ENCODE results near the gene VDAC1. TPM values are rescaled to one million over a fixed set of nuclear protein-coding genes. Genes with fewer than 3 reads are reported as not detected.

The VDAC1 gene
- total RNA-seq, 1 experiment from 2014 or later: 303 TPM

DNA sequence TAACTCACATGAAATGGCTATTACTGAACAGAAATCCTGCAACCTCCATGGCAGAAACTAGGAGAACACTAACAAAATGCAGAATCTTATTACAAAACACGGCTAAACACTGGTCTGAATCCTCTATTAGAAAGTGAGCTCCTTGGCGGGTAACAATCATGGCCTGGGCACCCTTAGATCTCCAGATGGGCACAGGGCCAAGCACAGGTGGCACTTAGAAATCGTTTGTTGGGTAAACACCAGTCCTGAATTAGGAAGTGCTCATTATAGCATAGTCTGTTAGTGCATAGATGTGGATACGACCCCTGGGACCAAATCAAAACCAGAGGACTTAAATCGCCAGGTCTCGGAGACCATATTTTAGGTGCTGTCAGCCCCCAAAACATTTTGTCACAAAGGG is 14.4 kb downstream of the VDAC1 start:
- peaks cover 83% of the 10 kb centered on the region for H3K79me2 ChIP-seq (ENCODE audit: low read length)
- peaks cover 67% of the 10 kb centered on the region for H4K20me1 ChIP-seq (ENCODE audit: insufficient read depth, low read depth, low read length)
- H3K9ac ChIP-seq (ENCODE audit: low read length): no peak overlapping the region
- H3K4me3 ChIP-seq (ENCODE audit: low read length): no peak overlapping the region
- H3K27me3 ChIP-seq (ENCODE audit: low read length): no peaks in the 10 kb centered on the region
- no peak overlapping the region for H2AFZ ChIP-seq (ENCODE audit: low read length)
- H3K4me1 ChIP-seq (ENCODE audit: low read length): peaks cover 27% of the 10 kb centered on the region
- no peak overlapping the region for H3K4me2 ChIP-seq (ENCODE audit: low read depth, low read length, poor library complexity, severe bottlenecking)
- H3K9me2 ChIP-seq (replicated peaks; ENCODE audit: insufficient read depth, low read length): no peaks in the 10 kb centered on the region
- DNase-seq: no peak
- peaks cover 36% of the 10 kb centered on the region for H3K36me3 ChIP-seq (ENCODE audit: insufficient read depth, low read length)
- H3K27ac ChIP-seq (ENCODE audit: low read length): no peak overlapping the region
- H3K9me3 ChIP-seq (ENCODE audit: low read length): no peaks in the 10 kb centered on the region

GRCh38 chr5:133985540-133986180 is 19.1 kb downstream of the VDAC1 start:
- no peaks in the 10 kb centered on the region for H3K9me2 ChIP-seq (replicated peaks; ENCODE audit: insufficient read depth, low read length)
- peaks cover 45% of the 10 kb centered on the region; the same call in 1 of the 2 replicates for H4K20me1 ChIP-seq (ENCODE audit: insufficient read depth, low read depth, low read length)
- H3K79me2 ChIP-seq (ENCODE audit: low read length): peaks cover 67% of the 10 kb centered on the region

DNA sequence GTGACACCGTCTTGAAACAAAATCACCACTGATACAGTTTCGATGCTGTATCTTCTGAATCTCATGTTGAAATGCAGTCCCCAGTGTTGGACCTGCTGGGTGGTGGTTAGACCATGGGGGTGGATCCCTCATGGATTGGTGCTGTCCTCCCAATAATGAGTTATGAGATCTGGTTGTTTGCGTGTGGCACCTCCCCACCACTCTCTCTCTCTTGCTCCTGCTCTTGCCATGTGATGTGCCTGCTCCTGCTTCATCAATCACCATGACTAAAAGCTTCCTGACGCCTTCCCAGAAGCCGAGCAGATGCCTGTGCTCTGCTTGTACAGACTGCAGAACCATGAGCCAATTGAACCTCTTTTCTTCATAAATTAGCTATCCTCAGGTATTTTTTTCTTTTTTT is 21.1 kb downstream of the VDAC1 start:
- peaks cover 45% of the 10 kb centered on the region for H4K20me1 ChIP-seq (ENCODE audit: insufficient read depth, low read depth, low read length)
- no peak overlapping the region for H3K4me3 ChIP-seq (ENCODE audit: low read length)
- no peak for DNase-seq
- no peaks in the 10 kb centered on the region for H3K9me2 ChIP-seq (replicated peaks; ENCODE audit: insufficient read depth, low read length)
- peaks cover 61% of the 10 kb centered on the region for H3K79me2 ChIP-seq (ENCODE audit: low read length)
- no peak overlapping the region for H3K27ac ChIP-seq (ENCODE audit: low read length)
- no peaks in the 10 kb centered on the region for H3K27me3 ChIP-seq (ENCODE audit: low read length)
- peaks cover 21% of the 10 kb centered on the region for H3K4me1 ChIP-seq (ENCODE audit: low read length)
- no peak overlapping the region for H3K9ac ChIP-seq (ENCODE audit: low read length)
- H3K4me2 ChIP-seq (ENCODE audit: low read depth, low read length, poor library complexity, severe bottlenecking): no peak overlapping the region
- no peak overlapping the region for H2AFZ ChIP-seq (ENCODE audit: low read length)
- no peaks in the 10 kb centered on the region for H3K9me3 ChIP-seq (ENCODE audit: low read length)
- H3K36me3 ChIP-seq (ENCODE audit: insufficient read depth, low read length): peaks cover 43% of the 10 kb centered on the region; the same call in 1 of the 2 replicates

More at GRCh38 chr5:133985540-133986180, 19.1 kb downstream of the VDAC1 start:
- peak overlapping the region; percentile 18 for H3K4me2 ChIP-seq (ENCODE audit: low read depth, low read length, poor library complexity, severe bottlenecking)
- DNase-seq: no peak
- no peak overlapping the region for H2AFZ ChIP-seq (ENCODE audit: low read length)
- peaks cover 21% of the 10 kb centered on the region for H3K4me1 ChIP-seq (ENCODE audit: low read length)
- no peaks in the 10 kb centered on the region for H3K9me3 ChIP-seq (ENCODE audit: low read length)
- 0 out of 2 replicates have a peak overlapping the region, but pooled peaks have one; percentile 6 for H3K27ac ChIP-seq (ENCODE audit: low read length)
- H3K27me3 ChIP-seq (ENCODE audit: low read length): no peaks in the 10 kb centered on the region
- no peak overlapping the region for H3K4me3 ChIP-seq (ENCODE audit: low read length)
- H3K9ac ChIP-seq (ENCODE audit: low read length): no peak overlapping the region
- H3K36me3 ChIP-seq (ENCODE audit: insufficient read depth, low read length): peaks cover 44% of the 10 kb centered on the region

- Histone ChIP-seq H3K4me1 (ENCODE audit: low read length) (peaks cover 18% of the 10 kb centered on the region), H3K9me3 (ENCODE audit: low read length) (no peaks in the 10 kb centered on the region), H2AFZ (ENCODE audit: low read length) (no peak overlapping the region), H3K4me2 (ENCODE audit: low read depth, low read length, poor library complexity, severe bottlenecking) (no peak overlapping the region), H3K79me2 (ENCODE audit: low read length) (peaks cover 67% of the 10 kb centered on the region), H3K27ac (ENCODE audit: low read length) (no peak overlapping the region), H3K9me2 (replicated peaks; ENCODE audit: insufficient read depth, low read length) (no peaks in the 10 kb centered on the region), H3K27me3 (ENCODE audit: low read length) (no peaks in the 10 kb centered on the region), H3K36me3 (ENCODE audit: insufficient read depth, low read length) (peaks cover 50% of the 10 kb centered on the region), H3K4me3 (ENCODE audit: low read length) (no peak overlapping the region), H4K20me1 (ENCODE audit: insufficient read depth, low read depth, low read length) (peaks cover 41% of the 10 kb centered on the region), H3K9ac (ENCODE audit: low read length) (no peak overlapping the region)
- no peak for DNase-seq
Measured at GRCh38 chr5:133981714-133982113, 23.1 kb downstream of the VDAC1 start.

DNA sequence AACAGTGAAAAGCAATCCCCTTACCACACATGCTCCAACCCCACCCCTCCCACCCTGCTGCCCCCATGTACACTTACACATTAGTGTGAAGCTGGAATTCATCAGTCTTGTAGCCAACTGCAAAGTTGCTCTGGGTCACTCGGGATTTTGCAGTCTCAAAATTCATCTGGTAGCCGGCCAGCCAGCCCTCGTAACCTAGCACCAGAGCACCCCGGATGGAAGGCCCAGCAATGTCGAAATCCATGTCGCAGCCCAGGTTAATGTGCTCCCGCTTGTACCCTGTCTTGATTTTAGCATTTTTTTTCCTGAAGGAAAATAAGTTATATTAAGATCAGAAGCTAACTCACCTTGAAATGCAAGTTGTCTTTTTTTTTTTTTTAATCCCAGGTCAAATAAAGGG is 24.1 kb downstream of the VDAC1 start:
- Histone ChIP-seq H3K79me2 (ENCODE audit: low read length) (peaks cover 57% of the 10 kb centered on the region), H4K20me1 (ENCODE audit: insufficient read depth, low read depth, low read length) (peaks cover 31% of the 10 kb centered on the region), H3K27ac (ENCODE audit: low read length) (no peak overlapping the region), H3K4me3 (ENCODE audit: low read length) (no peak overlapping the region), H3K9me3 (ENCODE audit: low read length) (no peaks in the 10 kb centered on the region), H3K4me1 (ENCODE audit: low read length) (peaks cover 8% of the 10 kb centered on the region), H3K9me2 (replicated peaks; ENCODE audit: insufficient read depth, low read length) (no peaks in the 10 kb centered on the region), H3K36me3 (ENCODE audit: insufficient read depth, low read length) (peaks cover 53% of the 10 kb centered on the region), H3K4me2 (ENCODE audit: low read depth, low read length, poor library complexity, severe bottlenecking) (no peak overlapping the region), H3K9ac (ENCODE audit: low read length) (no peak overlapping the region), H2AFZ (ENCODE audit: low read length) (no peak overlapping the region), H3K27me3 (ENCODE audit: low read length) (no peaks in the 10 kb centered on the region)
- DNase-seq: no peak

GRCh38 chr5:133978943-133979342 is 25.8 kb downstream of the VDAC1 start:
- Histone ChIP-seq H4K20me1 (ENCODE audit: insufficient read depth, low read depth, low read length) (peaks cover 25% of the 10 kb centered on the region), H3K27me3 (ENCODE audit: low read length) (no peaks in the 10 kb centered on the region), H3K27ac (ENCODE audit: low read length) (no peak overlapping the region), H3K79me2 (ENCODE audit: low read length) (peaks cover 48% of the 10 kb centered on the region), H3K4me2 (ENCODE audit: low read depth, low read length, poor library complexity, severe bottlenecking) (no peak overlapping the region), H3K9me2 (replicated peaks; ENCODE audit: insufficient read depth, low read length) (no peaks in the 10 kb centered on the region), H3K4me1 (ENCODE audit: low read length) (peaks cover 5% of the 10 kb centered on the region; the same call in 1 of the 2 replicates), H2AFZ (ENCODE audit: low read length) (no peak overlapping the region), H3K4me3 (ENCODE audit: low read length) (no peak overlapping the region), H3K9me3 (ENCODE audit: low read length) (no peaks in the 10 kb centered on the region), H3K9ac (ENCODE audit: low read length) (no peak overlapping the region), H3K36me3 (ENCODE audit: insufficient read depth, low read length) (peaks cover 60% of the 10 kb centered on the region)
- no peak for DNase-seq

- Histone ChIP-seq H3K9me3 (ENCODE audit: low read length) (no peaks in the 10 kb centered on the region), H3K27ac (ENCODE audit: low read length) (no peak overlapping the region), H3K79me2 (ENCODE audit: low read length) (peaks cover 41% of the 10 kb centered on the region), H3K4me2 (ENCODE audit: low read depth, low read length, poor library complexity, severe bottlenecking) (no peak overlapping the region), H3K9ac (ENCODE audit: low read length) (no peak overlapping the region), H3K4me1 (ENCODE audit: low read length) (peaks cover 5% of the 10 kb centered on the region; the same call in 1 of the 2 replicates), H2AFZ (ENCODE audit: low read length) (no peak overlapping the region), H4K20me1 (ENCODE audit: insufficient read depth, low read depth, low read length) (peaks cover 25% of the 10 kb centered on the region), H3K36me3 (ENCODE audit: insufficient read depth, low read length) (peaks cover 62% of the 10 kb centered on the region), H3K4me3 (ENCODE audit: low read length) (no peak overlapping the region), H3K27me3 (ENCODE audit: low read length) (no peaks in the 10 kb centered on the region), H3K9me2 (replicated peaks; ENCODE audit: insufficient read depth, low read length) (no peaks in the 10 kb centered on the region)
- DNase-seq: no peak
Measured at GRCh38 chr5:133977858-133978257, 26.9 kb downstream of the VDAC1 start.

GRCh38 chr5:133977161-133977787 is 27.5 kb downstream of the VDAC1 start:
- Histone ChIP-seq H3K36me3 (ENCODE audit: insufficient read depth, low read length) (peaks cover 62% of the 10 kb centered on the region), H3K4me1 (ENCODE audit: low read length) (peaks cover 5% of the 10 kb centered on the region; the same call in 1 of the 2 replicates), H3K9me3 (ENCODE audit: low read length) (no peaks in the 10 kb centered on the region), H3K9me2 (replicated peaks; ENCODE audit: insufficient read depth, low read length) (no peaks in the 10 kb centered on the region), H3K79me2 (ENCODE audit: low read length) (peaks cover 41% of the 10 kb centered on the region), H3K9ac (ENCODE audit: low read length) (no peak overlapping the region), H3K4me3 (ENCODE audit: low read length) (no peak overlapping the region), H3K27ac (ENCODE audit: low read length) (no peak overlapping the region), H3K27me3 (ENCODE audit: low read length) (no peaks in the 10 kb centered on the region), H3K4me2 (ENCODE audit: low read depth, low read length, poor library complexity, severe bottlenecking) (no peak overlapping the region), H2AFZ (ENCODE audit: low read length) (no peak overlapping the region), H4K20me1 (ENCODE audit: insufficient read depth, low read depth, low read length) (peaks cover 25% of the 10 kb centered on the region)
- DNase-seq: no peak

All from Karpas-422 (cell line).